Endometrial microvascular endothelial cells (primary cell): ENCODE data around the gene LILRB1. TPM values are rescaled to one million over a fixed set of nuclear protein-coding genes. Genes with fewer than 3 reads are reported as not detected.
"Not testable (repeated sequence)": the region's sequence is repeated elsewhere in the genome, so short reads cannot be mapped to it uniquely, and the experiment has no call there.

Source experiments
- in situ Hi-C: cut with HindIII; loops from 2 replicates; pipeline ENCODE4 v1.10.0; 2017; ENCODE audit warnings: low sequenced_read_pairs, low pct_unique_long_range_greater_than_20kb; ENCODE audit errors: inconsistent ontology term
- total RNA-seq: library from RNA; depleted of rRNA; stranded (reverse); fragments of >200 nt; gene quantifications from one replicate; pipeline ENCODE4 v1.2.3, GENCODE V29; 2015; ENCODE audit errors: inconsistent ontology term

The LILRB1 gene
- total RNA-seq, 1 donor from 2014 or later, result not detected

- in situ Hi-C loops, result no loop called here
Measured at GRCh38 chr19:54622431-54622830, 7.9 kb upstream of the LILRB1 start.

- in situ Hi-C loops, result not testable (repeated sequence)
Measured at GRCh38 chr19:54624234-54624633, 6.0 kb upstream of the LILRB1 start.

- in situ Hi-C loops, result not testable (repeated sequence)
Measured at GRCh38 chr19:54624934-54625730, 5.2 kb upstream of the LILRB1 start.

GRCh38 chr19:54626757-54627156 is 3.5 kb upstream of the LILRB1 start:
- in situ Hi-C loops, result no loop called here

GRCh38 chr19:54627912-54628311 is 2.4 kb upstream of the LILRB1 start:
- in situ Hi-C loops, result not testable (repeated sequence)

GRCh38 chr19:54630782-54631181 is 498 bp downstream of the LILRB1 start:
- in situ Hi-C loops, result no loop called here

- in situ Hi-C loops, result not testable (repeated sequence)
Measured at GRCh38 chr19:54631489-54632337, 1.4 kb downstream of the LILRB1 start.

- in situ Hi-C loops, result not testable (repeated sequence)
Measured at GRCh38 chr19:54632517-54632916, 2.2 kb downstream of the LILRB1 start.

- in situ Hi-C loops, result no loop called here
Measured at GRCh38 chr19:54633401-54633800, 3.1 kb downstream of the LILRB1 start.

- in situ Hi-C loops, result not testable (repeated sequence)
Measured at GRCh38 chr19:54636081-54636480, 5.8 kb downstream of the LILRB1 start.

- in situ Hi-C loops, result no loop called here
Measured at GRCh38 chr19:54638683-54639082, 8.4 kb downstream of the LILRB1 start.

GRCh38 chr19:54642953-54643352 is 12.7 kb downstream of the LILRB1 start:
- in situ Hi-C loops, result not testable (repeated sequence)

- in situ Hi-C loops, result not testable (repeated sequence)
Measured at GRCh38 chr19:54643583-54643982, 13.3 kb downstream of the LILRB1 start.

- in situ Hi-C loops, result no loop called here
Measured at GRCh38 chr19:54644056-54644455, 13.8 kb downstream of the LILRB1 start.

- in situ Hi-C loops, result no loop called here
Measured at GRCh38 chr19:54646331-54646841, 16.1 kb downstream of the LILRB1 start.

GRCh38 chr19:54648129-54648528 is 17.8 kb downstream of the LILRB1 start:
- in situ Hi-C loops, result no loop called here

GRCh38 chr19:54650108-54650655 is 19.9 kb downstream of the LILRB1 start:
- in situ Hi-C loops, result no loop called here

- in situ Hi-C loops, result no loop called here
Measured at GRCh38 chr19:54653181-54653809, 23.0 kb downstream of the LILRB1 start.
